RCC 7860 (cell line): ENCODE data around the gene TSPYL4.
"Not testable (repeated sequence)": the region's sequence is repeated elsewhere in the genome, so short reads cannot be mapped to it uniquely, and the experiment has no call there.

Experiments
- DNase-seq: peaks from one replicate; pipeline ENCODE4 v3.0.0-alpha.2; 2015; ENCODE audit warnings: low spot score
- FAIRE-seq: peaks from 2 replicates; lab custom pipeline; 2012; peaks lifted over from hg19 to GRCh38; lab: Jason Lieb, UNC

TSPYL4 gene

DNA sequence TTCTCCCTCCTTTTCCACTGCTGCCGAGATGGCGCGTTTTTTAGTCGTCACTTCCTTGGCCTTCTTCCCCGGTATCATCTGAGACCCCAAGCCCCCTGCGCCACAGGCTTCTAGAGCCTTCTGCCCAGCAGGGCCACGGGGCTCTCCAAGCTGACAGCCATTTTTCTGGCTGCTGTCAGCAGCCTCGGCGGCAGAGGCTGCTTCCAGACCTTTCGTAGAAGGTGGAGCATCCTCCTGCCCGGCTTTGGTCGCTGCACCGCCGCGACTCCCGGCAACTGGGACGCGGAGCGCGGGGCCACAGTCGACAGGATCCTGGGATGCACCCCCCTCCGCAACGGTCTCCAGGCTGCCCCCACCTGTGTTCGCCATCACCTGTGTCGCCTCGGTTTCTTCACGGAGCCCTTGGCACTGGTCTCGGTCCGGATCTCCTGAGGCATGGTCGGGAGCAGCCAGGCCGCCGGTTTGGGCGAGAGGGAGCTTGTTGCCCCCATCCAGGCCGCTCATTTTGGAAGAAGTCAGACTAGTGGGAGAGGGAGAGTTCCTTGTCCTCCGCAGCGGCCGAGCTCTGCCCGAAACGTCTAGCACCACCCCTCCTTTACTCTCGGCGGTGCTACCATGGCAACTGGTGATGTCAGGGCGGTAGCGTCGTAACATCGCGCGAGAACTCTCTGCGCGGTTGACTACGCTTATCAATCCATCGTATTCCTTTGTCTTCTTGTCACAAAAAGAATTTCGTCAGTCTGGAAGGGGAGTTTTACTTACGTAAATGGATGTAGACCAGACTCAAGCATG, at the start of gene TSPYL4:
TSPYL4 (minus strand) TSS at position 571 of the 792 bp plus-strand sequence; CDS start at position 504, 67 bp downstream.
- FAIRE-seq (peak; percentile 38), DNase-seq (peak; percentile 85)

GRCh38 chr6:116301104-116301503, 47.2 kb upstream of the TSPYL4 start:
- no peak for FAIRE-seq
- DNase-seq = no peak

- DNase-seq (no peak), FAIRE-seq (no peak)
Measured at GRCh38 chr6:116300566-116300965, 46.7 kb upstream of the TSPYL4 start.

- no peak for DNase-seq
- no peak for FAIRE-seq
Measured at GRCh38 chr6:116298973-116299372, 45.1 kb upstream of the TSPYL4 start.

DNA sequence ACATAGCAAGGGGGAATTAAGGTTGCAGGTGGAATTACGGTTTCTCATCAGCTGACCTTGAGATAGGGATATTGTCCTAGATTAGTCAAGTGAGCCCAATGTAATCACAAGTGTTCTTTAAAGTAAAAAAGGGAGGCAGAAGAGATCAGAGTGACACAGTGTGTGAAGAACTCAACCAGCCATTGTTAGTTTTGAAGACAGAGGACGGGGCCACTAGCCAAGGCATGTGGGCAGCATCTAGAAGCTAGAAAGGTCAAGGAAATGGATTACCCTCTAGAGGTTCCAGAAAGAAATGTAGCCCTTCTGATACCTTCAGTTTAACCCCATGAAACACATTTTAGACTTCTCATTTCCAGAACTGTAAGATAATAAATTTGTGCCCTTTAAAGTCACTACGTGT, 44.4 kb upstream of the TSPYL4 start:
- FAIRE-seq (no peak), DNase-seq (no peak)

GRCh38 chr6:116292553-116292952, 38.7 kb upstream of the TSPYL4 start:
- no peak for DNase-seq
- FAIRE-seq = no peak

DNA sequence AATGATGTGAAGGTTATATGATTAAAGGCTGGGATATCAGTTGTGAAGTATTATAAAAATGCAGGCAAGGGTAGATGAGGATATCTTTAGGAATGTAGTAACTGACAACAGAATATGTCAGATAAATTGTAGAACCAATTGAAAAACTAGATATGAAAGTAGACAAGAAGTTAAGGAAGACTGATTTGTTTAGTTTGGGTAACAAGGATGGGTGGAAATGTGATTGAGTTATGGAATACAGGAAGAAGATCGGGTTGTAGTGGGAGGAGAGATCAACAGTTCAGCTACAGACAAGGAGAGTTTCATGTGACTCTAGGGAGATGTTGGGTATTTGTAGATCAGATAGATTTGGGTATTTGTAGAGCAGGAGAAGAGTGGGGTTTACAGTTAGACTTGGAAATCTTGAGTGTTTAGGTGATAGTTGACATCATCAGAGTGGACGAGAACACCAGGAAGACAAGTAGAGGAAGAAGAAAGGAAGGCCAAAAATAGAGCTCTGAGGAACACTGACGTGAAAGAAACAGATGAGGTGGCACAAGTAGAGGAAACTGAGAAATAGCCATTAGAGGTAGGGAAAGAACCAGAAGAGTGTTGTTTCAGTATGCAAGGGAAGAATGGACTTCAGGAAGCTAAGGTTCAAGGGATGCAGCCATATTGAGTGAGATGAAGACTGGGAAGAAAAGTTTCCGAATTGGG, 38.0 kb upstream of the TSPYL4 start:
- FAIRE-seq (no peak), DNase-seq (no peak)

- DNase-seq (no peak), FAIRE-seq (no peak)
Measured at GRCh38 chr6:116290799-116291198, 36.9 kb upstream of the TSPYL4 start.

GRCh38 chr6:116289876-116290275, 36.0 kb upstream of the TSPYL4 start:
- no peak for FAIRE-seq
- no peak for DNase-seq

- FAIRE-seq (peak; percentile 85), DNase-seq (peak; percentile 51)
Measured at GRCh38 chr6:116287689-116288282, 33.9 kb upstream of the TSPYL4 start.

DNA sequence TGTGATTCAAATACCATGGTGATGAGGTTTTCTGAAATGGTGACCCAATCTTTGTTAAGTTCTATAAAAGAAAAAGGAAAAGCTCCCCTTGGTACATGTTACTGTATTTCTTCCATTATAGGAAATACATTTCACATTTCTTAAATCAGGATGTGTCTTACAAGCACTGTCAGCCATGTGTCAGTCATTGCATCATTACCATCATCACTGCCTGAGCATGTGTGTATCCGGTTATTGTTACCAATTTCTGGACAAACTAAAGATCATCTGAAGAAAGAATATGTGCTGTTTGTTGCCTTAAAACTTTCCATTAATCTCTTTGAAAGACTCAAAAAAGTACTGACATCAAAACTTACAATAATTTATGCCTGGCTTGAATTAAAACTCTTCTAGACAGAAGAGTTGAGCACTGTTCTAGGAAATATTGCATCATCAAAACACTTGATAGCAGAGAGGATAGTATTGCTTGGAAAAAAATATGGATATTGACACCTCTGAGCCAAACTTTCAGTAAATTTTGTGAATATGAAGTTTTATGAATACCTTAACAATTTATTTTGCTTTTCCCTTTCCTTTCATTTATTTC, 33.0 kb upstream of the TSPYL4 start:
- FAIRE-seq = no peak
- no peak for DNase-seq

GRCh38 chr6:116284984-116285383, 31.1 kb upstream of the TSPYL4 start:
- not testable (repeated sequence) for FAIRE-seq, DNase-seq

DNA sequence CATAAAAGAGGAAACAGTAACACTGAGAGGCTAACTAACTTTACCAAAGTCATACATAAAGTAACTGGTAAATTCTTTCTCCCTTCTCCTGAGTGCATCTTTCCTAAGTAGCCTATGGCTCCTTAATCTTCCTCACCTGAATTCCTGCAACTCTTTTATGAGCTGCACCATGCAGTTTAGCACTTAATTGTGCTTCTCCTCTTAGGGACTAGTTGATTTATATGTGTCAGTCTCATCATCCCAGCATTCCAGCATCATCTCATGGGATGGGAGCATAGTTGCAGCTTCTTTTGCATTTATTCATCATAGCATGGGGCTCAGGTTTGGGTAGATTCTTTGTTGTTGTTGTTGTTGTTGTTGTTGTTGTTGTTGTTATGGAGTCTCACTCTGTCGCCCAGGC, 29.3 kb upstream of the TSPYL4 start:
- no peak for DNase-seq
- FAIRE-seq = no peak

GRCh38 chr6:116282698-116283097, 28.8 kb upstream of the TSPYL4 start:
- DNase-seq (no peak), FAIRE-seq (no peak)

- FAIRE-seq (no peak), DNase-seq (no peak)
Measured at GRCh38 chr6:116280933-116281316, 27.1 kb upstream of the TSPYL4 start.

DNA sequence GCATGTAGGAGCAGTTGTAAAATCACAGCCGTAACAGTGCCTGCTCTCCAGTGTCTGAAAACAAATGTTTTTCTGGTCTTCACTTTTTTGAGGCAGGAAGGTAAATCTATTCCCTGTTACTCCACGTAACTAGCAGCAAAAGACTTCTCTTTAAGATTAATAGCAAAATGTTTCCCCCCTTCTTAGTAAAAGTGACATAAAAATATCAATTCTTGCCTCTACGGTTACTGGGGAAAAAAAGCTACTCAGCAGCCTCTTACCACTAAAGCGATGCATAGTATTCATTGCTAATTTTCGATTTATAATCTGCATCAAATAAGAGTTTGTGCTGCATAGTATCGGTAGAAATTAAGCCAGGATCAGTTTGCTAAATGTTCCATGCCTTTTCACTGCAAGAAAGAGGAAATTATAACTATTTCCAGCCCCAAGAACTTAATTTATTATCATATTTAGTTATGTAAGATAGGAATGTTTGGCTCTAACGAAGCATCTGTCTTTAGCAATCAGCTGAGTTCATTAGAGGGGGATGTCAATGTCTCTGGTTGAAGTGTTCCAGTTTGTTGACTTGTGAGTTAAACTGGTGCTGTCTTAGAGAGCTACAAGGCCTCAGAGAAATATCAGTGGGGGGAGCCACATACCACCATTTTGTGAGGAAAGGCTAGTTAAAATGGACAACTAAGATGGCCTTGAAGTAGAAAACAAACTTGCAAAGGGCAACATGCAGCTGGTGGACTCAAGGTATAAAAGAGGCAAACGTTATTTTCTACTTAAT, 26.5 kb upstream of the TSPYL4 start:
- FAIRE-seq (no peak), DNase-seq (no peak)

- FAIRE-seq = peak; percentile 79
- DNase-seq = peak; percentile 91
Measured at GRCh38 chr6:116279232-116280160, 25.6 kb upstream of the TSPYL4 start, which contains the start of gene TSPYL1. Gene TSPYL1, minus strand, starts transcription at chr6:116279930. Its CDS starts 100 bp downstream, at chr6:116279830.

GRCh38 chr6:116278854-116279231, 25.0 kb upstream of the TSPYL4 start:
- DNase-seq = no peak

DNA sequence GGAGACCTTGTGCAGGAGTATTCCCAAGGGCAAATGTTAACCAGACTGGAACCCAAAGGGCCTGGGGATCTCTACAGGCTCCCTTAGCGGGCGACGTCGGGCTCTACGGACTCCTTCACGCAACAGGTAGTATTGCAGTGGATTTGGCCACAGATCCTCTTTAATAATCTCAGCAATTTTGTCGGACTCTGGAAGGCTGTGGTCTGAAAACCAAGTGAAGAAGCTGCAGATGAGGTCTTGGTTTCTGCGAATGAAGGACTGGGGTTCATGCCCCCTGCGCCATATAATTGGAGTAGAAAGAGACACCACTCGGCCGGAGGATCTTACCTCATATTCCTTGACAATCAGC, 24.6 kb upstream of the TSPYL4 start:
- DNase-seq (no peak), FAIRE-seq (no peak)

More at GRCh38 chr6:116278854-116279231, 25.0 kb upstream of the TSPYL4 start:
- FAIRE-seq = no peak

GRCh38 chr6:116277124-116277523, 23.2 kb upstream of the TSPYL4 start:
- no peak for DNase-seq
- FAIRE-seq = no peak
